HepG2 (cell line): ENCODE data around the gene JOSD1. TPM values are rescaled to one million over a fixed set of nuclear protein-coding genes. Genes with fewer than 3 reads are reported as not detected.

Experiments
- BCL3 ChIP-seq: sonication (generic); formaldehyde crosslinking; IDR thresholded peaks from 2 replicates; pipeline ENCODE4 v1.5.1; 2020; ENCODE audit warnings: mild to moderate bottlenecking, missing genetic modification reagents, moderate library complexity
- BORCS8-MEF2B ChIP-seq: sonication (generic); formaldehyde crosslinking; IDR thresholded peaks from 2 replicates; pipeline ENCODE4 v1.8.0; 2022; ENCODE audit warnings: mild to moderate bottlenecking, missing genetic modification reagents
- CENPX ChIP-seq: sonication (generic); formaldehyde crosslinking; IDR thresholded peaks from 2 replicates; pipeline ENCODE4 v1.9.0; 2021; ENCODE audit warnings: mild to moderate bottlenecking, missing genetic modification reagents, moderate library complexity
- CREM ChIP-seq, 2 experiments: sonication (generic) in 1 of 2; formaldehyde crosslinking in 1 of 2; IDR thresholded peaks; 2 replicates each; pipeline versions ENCODE4 v1.4.0 to v1.6.1; 2016 to 2020; ENCODE audit warnings: antibody characterized with exemption in 1 of 2, mild to moderate bottlenecking in 1 of 2, missing genetic modification reagents in 1 of 2
- ETV5 ChIP-seq: IDR thresholded peaks from 2 replicates; pipeline ENCODE4 v1.6.1; 2018; ENCODE audit warnings: missing biosample characterization, missing genetic modification reagents, inconsistent platforms, borderline replicate concordance
- ETV6 ChIP-seq: sonication (generic); formaldehyde crosslinking; conservative IDR thresholded peaks from 2 replicates; pipeline ENCODE4 v1.4.0; 2020; ENCODE audit warnings: missing genetic modification reagents
- FOXK1 ChIP-seq: sonication (generic); formaldehyde crosslinking; IDR thresholded peaks from 2 replicates; pipeline ENCODE4 v1.4.0; 2020; ENCODE audit warnings: low read depth, missing genetic modification reagents, borderline replicate concordance
- FOXK2 ChIP-seq: fragments of 450-650 bp; IDR thresholded peaks from 2 replicates; pipeline ENCODE4 v1.6.1; 2016
- HMGXB4 ChIP-seq, 2 experiments: sonication (generic) in 1 of 2; formaldehyde crosslinking in 1 of 2; IDR thresholded peaks; 2 replicates each; pipeline versions ENCODE4 v1.4.0 to v1.6.1; 2018 to 2020; ENCODE audit warnings: missing genetic modification reagents in 2 of 2, borderline replicate concordance in 1 of 2, low read depth in 1 of 2, mild to moderate bottlenecking in 1 of 2, missing biosample characterization in 1 of 2
- HNRNPH1 ChIP-seq: fragments of 200-400 bp; formaldehyde crosslinking; optimal IDR thresholded peaks from 2 replicates; pipeline ENCODE3; 2017; ENCODE audit warnings: mild to moderate bottlenecking, low read depth, low read length
- KDM1A ChIP-seq: IDR thresholded peaks from 2 replicates; pipeline ENCODE4 v1.6.1; 2016; ENCODE audit warnings: missing compliant biosample characterization
- KDM5A ChIP-seq: fragments of 200-600 bp; sonication (generic); IDR thresholded peaks from 2 replicates; pipeline ENCODE4 v1.7.0; 2018; ENCODE audit warnings: antibody characterized with exemption, mild to moderate bottlenecking, low read length, borderline replicate concordance
- REST ChIP-seq, 2 experiments: IDR thresholded peaks; 2 replicates each; pipeline ENCODE4 v1.6.1; 2011 to 2012; ENCODE audit warnings: low read length in 2 of 2, borderline replicate concordance in 1 of 2, low read depth in 1 of 2, mild to moderate bottlenecking in 1 of 2, moderate library complexity in 1 of 2
- SAP130 ChIP-seq: IDR thresholded peaks from 2 replicates; pipeline ENCODE4 v1.6.1; 2016; ENCODE audit warnings: low read depth
- SKI ChIP-seq: fragments of 450-650 bp; IDR thresholded peaks from one replicate; pipeline ENCODE4 v1.6.1; 2018; ENCODE audit warnings: mild to moderate bottlenecking; ENCODE audit not compliant: partially characterized antibody
- SP5 ChIP-seq: IDR thresholded peaks from 2 replicates; pipeline ENCODE4 v1.6.1; 2016; ENCODE audit warnings: low read depth, borderline replicate concordance
- WIZ ChIP-seq: sonication (generic); formaldehyde crosslinking; IDR thresholded peaks from 2 replicates; pipeline ENCODE4 v1.5.1; 2020; ENCODE audit warnings: mild to moderate bottlenecking, missing genetic modification reagents
- YEATS4 ChIP-seq: sonication (generic); formaldehyde crosslinking; IDR thresholded peaks from 2 replicates; pipeline ENCODE4 v1.4.0; 2020; ENCODE audit warnings: missing genetic modification reagents, borderline replicate concordance
- ZNF180 ChIP-seq: sonication (generic); formaldehyde crosslinking; IDR thresholded peaks from 2 replicates; pipeline ENCODE4 v1.4.0; 2020; ENCODE audit warnings: low read depth, missing genetic modification reagents, borderline replicate concordance
- ZNF343 ChIP-seq: sonication (generic); formaldehyde crosslinking; IDR thresholded peaks from 2 replicates; pipeline ENCODE4 v1.4.0; 2020; ENCODE audit warnings: mild to moderate bottlenecking, missing genetic modification reagents
- ZNF382 ChIP-seq: sonication (generic); formaldehyde crosslinking; IDR thresholded peaks from 2 replicates; pipeline ENCODE4 v1.5.0; 2020; ENCODE audit warnings: missing genetic modification reagents, mild to moderate bottlenecking, borderline replicate concordance
- ZNF460 ChIP-seq: sonication (generic); formaldehyde crosslinking; IDR thresholded peaks from 2 replicates; pipeline ENCODE4 v1.5.1; 2020; ENCODE audit warnings: missing genetic modification reagents, mild to moderate bottlenecking, borderline replicate concordance
- ZNF558 ChIP-seq: sonication (generic); formaldehyde crosslinking; IDR thresholded peaks from 2 replicates; pipeline ENCODE4 v1.9.0; 2022; ENCODE audit warnings: mild to moderate bottlenecking, missing genetic modification reagents, borderline replicate concordance
- polyA plus RNA-seq, 8 experiments: library from polyadenylated mRNA; depleted of rRNA in 3 of 8; stranded (reverse) in 7 of 8; unstranded in 1 of 8; fragments of >200 nt; fragmentation: Illumina TruSeq in 4 of 8; extraction: Trizol in 4 of 8; gene quantifications; 2 replicates each; pipeline versions ENCODE4 v1.2.1 to v1.2.3, GENCODE V29; 2011 to 2016; ENCODE audit warnings: low read depth in 4 of 8, missing spikeins in 1 of 8, mixed read lengths in 1 of 8; ENCODE audit not compliant: insufficient read depth in 1 of 8
- total RNA-seq, 5 experiments: library from RNA; depleted of rRNA; stranded (reverse); fragments of >200 nt; fragmentation: Illumina TruSeq; extraction: Trizol; gene quantifications; 2 replicates each; pipeline ENCODE4 v1.2.3, GENCODE V29; 2016; ENCODE audit warnings: low read depth in 1 of 5

JOSD1 gene
- total and polyA plus RNA-seq, 2 of the 13 experiments (the other 11 are each of a cell fraction or from before 2014, with no cell fraction given) = 31.7 to 38.4 TPM

- TF ChIP-seq SP5 (no peak), WIZ (CRISPR knock-in tag) (no peak), KDM1A (CRISPR knock-in tag) (no peak), ZNF460 (CRISPR knock-in tag) (no peak), ZNF382 (CRISPR knock-in tag) (no peak), SAP130 (peak; percentile 39; the same call in 1 of the 2 replicates), YEATS4 (CRISPR knock-in tag) (peak; percentile 75; the same call in 1 of the 2 replicates), KDM5A (no peak), REST (IDR thresholded peaks at IDR 0.05; ENCODE audit: borderline replicate concordance in 1 of 2, low read depth in 1 of 2, low read length in 2 of 2) (no peak), SKI (no peak), ETV5 (CRISPR knock-in tag) (no peak), HMGXB4 (CRISPR knock-in tag; IDR thresholded peaks at IDR 0.05; ENCODE audit: borderline replicate concordance in 1 of 2, low read depth in 1 of 2) (no peak; a peak in 1 of 4 replicates), ZNF558 (CRISPR knock-in tag) (0 out of 2 replicates have a peak, but pooled peaks have one; percentile 8), ZNF180 (CRISPR knock-in tag) (no peak), HNRNPH1 (no peak), ETV6 (no peak), BORCS8-MEF2B (CRISPR knock-in tag) (no peak), FOXK2 (no peak), BCL3 (0 out of 2 replicates have a peak, but pooled peaks have one; percentile 48), FOXK1 (no peak), ZNF343 (CRISPR knock-in tag) (0 out of 2 replicates have a peak, but pooled peaks have one; percentile 45), CREM (IDR thresholded peaks at IDR 0.05) (no peak), CREM (CRISPR knock-in tag; IDR thresholded peaks at IDR 0.05) (no peak), CENPX (CRISPR knock-in tag) (no peak)
These were observed 5.6 kb upstream of the JOSD1 start (continued) for GRCh38 chr22:38706101-38706900.
